T-cell (primary cell): ENCODE results near the gene COBLL1. TPM values are rescaled to one million over a fixed set of nuclear protein-coding genes. Genes with fewer than 3 reads are reported as not detected.

Source experiments
- ATAC-seq, 4 experiments: fragments of 200-7000 bp in 3 of 4; fragments of 150-1000 bp in 1 of 4; cut with Tn5 transposase; replicated peaks in 1 of 4; 1 replicate in 3 of 4; 2 replicates in 1 of 4; pipeline ENCODE4 v1.10.0; 2021; ENCODE audit warnings: moderate library complexity in 3 of 4, mild to moderate bottlenecking in 2 of 4, moderate number of reproducible peaks in 1 of 4
- CTCF ChIA-PET, 2 donors: fragments of 300-600 bp; sonication (Branson Sonifier 250); formaldehyde crosslinking; loops; one replicate each; lab custom pipeline; 2022; ENCODE audit warnings: antibody characterized with exemption in 2 of 2; lab: Charles Lee
- POLR2A ChIA-PET, 2 donors: fragments of 300-600 bp; sonication (Branson Sonifier 250); formaldehyde crosslinking; loops; one replicate each; lab custom pipeline; 2022; ENCODE audit warnings: antibody characterized with exemption in 2 of 2; lab: Charles Lee
- DNase-seq, 35 experiments: peaks; one replicate each; pipeline versions ENCODE4 v3.0.0 to v3.0.0-alpha.2; 2013 to 2023
- H3K27ac ChIP-seq: one replicate; pipeline ENCODE4 v1.5.1; 2013; ENCODE audit warnings: low read length
- H3K27me3 ChIP-seq, 2 experiments: replicated peaks in 1 of 2; 1 replicate in 1 of 2; 2 replicates in 1 of 2; pipeline versions ENCODE4 v1.6.1 to v1.7.0; 2013; ENCODE audit warnings: low read length in 1 of 2, mixed read lengths in 1 of 2; ENCODE audit not compliant: control insufficient read depth in 2 of 2, insufficient read depth in 2 of 2; ENCODE audit errors: extremely low read depth in 1 of 2
- H3K36me3 ChIP-seq, 2 donors: 1 replicate in 1 of 2; 2 replicates in 1 of 2; pipeline versions ENCODE4 v1.6.1 to v1.7.0; 2013; ENCODE audit warnings: low read length in 1 of 2; ENCODE audit not compliant: control insufficient read depth in 2 of 2, insufficient read depth in 1 of 2; ENCODE audit errors: extremely low read depth in 1 of 2
- H3K4me1 ChIP-seq, 2 experiments: 1 replicate in 1 of 2; 2 replicates in 1 of 2; pipeline versions ENCODE4 v1.6.1 to v1.7.0; 2013; ENCODE audit warnings: low read length in 2 of 2, mixed read lengths in 1 of 2; ENCODE audit not compliant: insufficient read depth in 2 of 2, control insufficient read depth in 1 of 2; ENCODE audit errors: extremely low read depth in 1 of 2
- H3K4me3 ChIP-seq, 2 donors: 1 replicate in 1 of 2; 2 replicates in 1 of 2; pipeline versions ENCODE4 v1.5.1 to v1.7.0; 2013; ENCODE audit warnings: mild to moderate bottlenecking in 2 of 2, low read length in 1 of 2, moderate library complexity in 1 of 2; ENCODE audit not compliant: control insufficient read depth in 1 of 2; ENCODE audit errors: extremely low read depth in 1 of 2
- H3K9me3 ChIP-seq: 2 replicates; pipeline ENCODE4 v1.7.0; 2013
- H3K27ac Mint-ChIP-seq, 2 donors: one replicate each; pipeline ENCODE4 v1.8.0; 2020 to 2021; ENCODE audit warnings: mild to moderate bottlenecking in 2 of 2, mixed read lengths in 2 of 2
- H3K27me3 Mint-ChIP-seq, 2 donors: one replicate each; pipeline ENCODE4 v1.8.0; 2021 to 2022; ENCODE audit warnings: mixed read lengths in 2 of 2
- H3K36me3 Mint-ChIP-seq: one replicate; pipeline ENCODE4 v1.8.0; 2021; ENCODE audit warnings: mixed read lengths
- H3K4me1 Mint-ChIP-seq, 3 donors: one replicate each; pipeline ENCODE4 v1.8.0; 2020 to 2022; ENCODE audit warnings: mixed read lengths in 3 of 3, mild to moderate bottlenecking in 1 of 3
- H3K4me3 Mint-ChIP-seq, 3 donors: one replicate each; pipeline ENCODE4 v1.8.0; 2020 to 2022; ENCODE audit warnings: mild to moderate bottlenecking in 3 of 3, mixed read lengths in 3 of 3, moderate library complexity in 3 of 3
- H3K9me3 Mint-ChIP-seq, 3 donors: one replicate each; pipeline ENCODE4 v1.8.0; 2020 to 2022; ENCODE audit warnings: mixed read lengths in 3 of 3
- WGBS: methylation state at CpG from one replicate; pipeline ENCODE4 v1.1.5; 2013; ENCODE audit warnings: missing lambda C conversion rate; ENCODE audit not compliant: insufficient coverage; 5-methylcytosine and 5-hydroxymethylcytosine counted together
- total RNA-seq, 35 experiments: library from RNA in 6 of 35; stranded (reverse) in 6 of 35; fragments of 120-200 nt in 1 of 35; gene quantifications; one replicate each; pipeline versions ENCODE4 v1.2.1 to v1.2.4 and lab custom pipeline; 2013 to 2026

COBLL1 gene
- total RNA-seq, 5 donors from 2014 or later (not counting 1 experiment from before 2014, with no cell fraction given): 0.68 to 5.1 (median 1.9) TPM

- H3K36me3 ChIP-seq: no peaks in the 10 kb centered on the region
- Mint-ChIP-seq H3K9me3 (peaks cover 1 to 7% (median 4%) of the 10 kb centered on the region in 3 donors), H3K36me3 (no peaks in the 10 kb centered on the region), H3K4me3 (no peak overlapping the region), H3K27me3 (no peaks in the 10 kb centered on the region), H3K4me1 (no peaks in the 10 kb centered on the region), H3K27ac (no peak overlapping the region)
- ChIA-PET CTCF (no interaction called here), POLR2A (no interaction called here)
- no CpG with 5 or more reads among the region's 2 CpGs for WGBS
- H3K27ac ChIP-seq: no peak overlapping the region
- H3K27me3 ChIP-seq: no peaks in the 10 kb centered on the region
- no peaks in the 10 kb centered on the region for H3K9me3 ChIP-seq
- no peak for DNase-seq
- H3K4me1 ChIP-seq: no peaks in the 10 kb centered on the region
- no peak for ATAC-seq
- no peak overlapping the region for H3K4me3 ChIP-seq
These were observed 174.1 kb downstream of the COBLL1 start for GRCh38 chr2:164667566-164667965.

GRCh38 chr2:164664070-164664469 is 177.6 kb downstream of the COBLL1 start:
- POLR2A ChIA-PET: no interaction called here
- peaks cover 1 to 7% (median 4%) of the 10 kb centered on the region in 3 donors for H3K9me3 Mint-ChIP-seq

GRCh38 chr2:164662868-164663631 is 178.6 kb downstream of the COBLL1 start:
- H3K27me3 Mint-ChIP-seq: no peaks in the 10 kb centered on the region
- no peaks in the 10 kb centered on the region for H3K36me3 Mint-ChIP-seq
- Histone ChIP-seq H3K9me3 (no peaks in the 10 kb centered on the region), H3K36me3 (no peaks in the 10 kb centered on the region), H3K27me3 (no peaks in the 10 kb centered on the region), H3K27ac (no peak overlapping the region), H3K4me1 (no peaks in the 10 kb centered on the region), H3K4me3 (no peak overlapping the region)
- DNase-seq: no peak
- no CpG with 5 or more reads among the region's 1 CpG for WGBS
- H3K9me3 Mint-ChIP-seq: peaks cover 1 to 7% (median 4%) of the 10 kb centered on the region in 3 donors
- no peaks in the 10 kb centered on the region for H3K4me1 Mint-ChIP-seq
- CTCF ChIA-PET: interaction anchor here in 1 of 2 donors (0.6 kb wide), 1 partner anchor 31 kb away, joined by 5 read pairs; no protein-coding TSS in a partner anchor
- no peak overlapping the region for H3K4me3 Mint-ChIP-seq
- ATAC-seq: no peak
- H3K27ac Mint-ChIP-seq: no peak overlapping the region
- POLR2A ChIA-PET: no interaction called here

More at GRCh38 chr2:164664070-164664469, 177.6 kb downstream of the COBLL1 start:
- no peak overlapping the region for H3K27ac ChIP-seq
- no peaks in the 10 kb centered on the region for H3K4me1 ChIP-seq
- H3K4me3 ChIP-seq: no peak overlapping the region
- CTCF ChIA-PET: no interaction called here
- ATAC-seq (no peak), DNase-seq (no peak)
- H3K27ac Mint-ChIP-seq: no peak overlapping the region
- H3K4me1 Mint-ChIP-seq: no peaks in the 10 kb centered on the region
- H3K27me3 ChIP-seq: no peaks in the 10 kb centered on the region
- no peaks in the 10 kb centered on the region for H3K36me3 ChIP-seq
- no peak overlapping the region for H3K4me3 Mint-ChIP-seq
- H3K36me3 Mint-ChIP-seq: no peaks in the 10 kb centered on the region
- no peaks in the 10 kb centered on the region for H3K27me3 Mint-ChIP-seq
- no peaks in the 10 kb centered on the region for H3K9me3 ChIP-seq

GRCh38 chr2:164662066-164662465 is 179.6 kb downstream of the COBLL1 start:
- H3K9me3 Mint-ChIP-seq: peaks cover 1 to 7% (median 4%) of the 10 kb centered on the region in 3 donors
- H3K27me3 ChIP-seq: no peaks in the 10 kb centered on the region
- no CpG with 5 or more reads among the region's 1 CpG for WGBS
- ChIA-PET CTCF (no interaction called here), POLR2A (no interaction called here)
- no peak overlapping the region for H3K4me3 Mint-ChIP-seq
- no peaks in the 10 kb centered on the region for H3K4me1 ChIP-seq
- no peaks in the 10 kb centered on the region for H3K4me1 Mint-ChIP-seq
- no peak overlapping the region for H3K27ac ChIP-seq
- H3K36me3 ChIP-seq: no peaks in the 10 kb centered on the region
- DNase-seq: no peak
- H3K36me3 Mint-ChIP-seq: no peaks in the 10 kb centered on the region
- no peak overlapping the region for H3K4me3 ChIP-seq
- H3K27ac Mint-ChIP-seq: no peak overlapping the region
- H3K27me3 Mint-ChIP-seq: no peaks in the 10 kb centered on the region
- H3K9me3 ChIP-seq: no peaks in the 10 kb centered on the region
- ATAC-seq: no peak

- no peak overlapping the region for H3K27ac Mint-ChIP-seq
- peaks cover 0 to 4% (median 1%) of the 10 kb centered on the region in 3 donors for H3K9me3 Mint-ChIP-seq
- ChIA-PET POLR2A (no interaction called here), CTCF (no interaction called here)
- Histone ChIP-seq H3K27me3 (no peaks in the 10 kb centered on the region), H3K4me1 (no peaks in the 10 kb centered on the region), H3K9me3 (no peaks in the 10 kb centered on the region), H3K27ac (no peak overlapping the region), H3K36me3 (no peaks in the 10 kb centered on the region), H3K4me3 (no peak overlapping the region)
- H3K4me1 Mint-ChIP-seq: no peaks in the 10 kb centered on the region
- DNase-seq (no peak), ATAC-seq (no peak)
- no peaks in the 10 kb centered on the region for H3K36me3 Mint-ChIP-seq
- H3K27me3 Mint-ChIP-seq: no peaks in the 10 kb centered on the region
- H3K4me3 Mint-ChIP-seq: no peak overlapping the region
These were observed 180.3 kb downstream of the COBLL1 start for GRCh38 chr2:164661349-164661748.

GRCh38 chr2:164657129-164657528 is 184.5 kb downstream of the COBLL1 start:
- Mint-ChIP-seq H3K4me1 (no peaks in the 10 kb centered on the region), H3K36me3 (no peaks in the 10 kb centered on the region), H3K9me3 (peaks cover 7 to 9% (median 8%) of the 10 kb centered on the region in 3 donors), H3K27ac (no peak overlapping the region), H3K4me3 (no peak overlapping the region), H3K27me3 (no peaks in the 10 kb centered on the region)
- Histone ChIP-seq H3K27ac (no peak overlapping the region), H3K36me3 (no peaks in the 10 kb centered on the region), H3K27me3 (no peaks in the 10 kb centered on the region), H3K4me3 (no peak overlapping the region), H3K9me3 (no peaks in the 10 kb centered on the region), H3K4me1 (no peaks in the 10 kb centered on the region)
- ChIA-PET POLR2A (no interaction called here), CTCF (no interaction called here)
- DNase-seq (no peak), ATAC-seq (no peak)
- no CpG with 5 or more reads among the region's 2 CpGs for WGBS
